Measurements from ENCODE around the gene NAALADL2.

Gene NAALADL2

GRCh38 chr3:174859114-174859735 lies at the start of gene NAALADL2:
NAALADL2 (plus strand) TSS chr3:174859334.
- Histone ChIP-seq H3K4me1 (ENCODE audit: insufficient read depth, low read length) (no peaks in the 10 kb centered on the region), H3K4me2 (ENCODE audit: insufficient read depth, low read length) (no peak within 1 kb of the TSS), H3K9me3 (ENCODE audit: insufficient read depth, low read length, severe bottlenecking) (no peaks in the 10 kb centered on the region), H3K79me2 (ENCODE audit: insufficient read depth, low read length) (no peaks in the 10 kb centered on the region), H3K36me3 (ENCODE audit: insufficient read depth, low read length) (no peaks in the 10 kb centered on the region), H3K27me3 (ENCODE audit: insufficient read depth, low read length, poor library complexity) (no peaks in the 10 kb centered on the region), H4K20me1 (ENCODE audit: insufficient read depth, low read length) (no peaks in the 10 kb centered on the region), H2AFZ (ENCODE audit: low read depth, low read length) (no peak within 1 kb of the TSS), H3K27ac (ENCODE audit: low read length) (no peak within 1 kb of the TSS), H3K4me3 (ENCODE audit: low read depth in 1 of 2, low read length in 2 of 2) (no peak within 1 kb of the TSS), H3K9ac (ENCODE audit: low read depth, low read length) (no peak within 1 kb of the TSS)
- no peak for TF ChIP-seq EZH2 (IDR thresholded peaks at IDR 0.05; ENCODE audit: borderline replicate concordance, low read depth, low read length, severe bottlenecking)
- TF ChIP-seq, protein P1, sequence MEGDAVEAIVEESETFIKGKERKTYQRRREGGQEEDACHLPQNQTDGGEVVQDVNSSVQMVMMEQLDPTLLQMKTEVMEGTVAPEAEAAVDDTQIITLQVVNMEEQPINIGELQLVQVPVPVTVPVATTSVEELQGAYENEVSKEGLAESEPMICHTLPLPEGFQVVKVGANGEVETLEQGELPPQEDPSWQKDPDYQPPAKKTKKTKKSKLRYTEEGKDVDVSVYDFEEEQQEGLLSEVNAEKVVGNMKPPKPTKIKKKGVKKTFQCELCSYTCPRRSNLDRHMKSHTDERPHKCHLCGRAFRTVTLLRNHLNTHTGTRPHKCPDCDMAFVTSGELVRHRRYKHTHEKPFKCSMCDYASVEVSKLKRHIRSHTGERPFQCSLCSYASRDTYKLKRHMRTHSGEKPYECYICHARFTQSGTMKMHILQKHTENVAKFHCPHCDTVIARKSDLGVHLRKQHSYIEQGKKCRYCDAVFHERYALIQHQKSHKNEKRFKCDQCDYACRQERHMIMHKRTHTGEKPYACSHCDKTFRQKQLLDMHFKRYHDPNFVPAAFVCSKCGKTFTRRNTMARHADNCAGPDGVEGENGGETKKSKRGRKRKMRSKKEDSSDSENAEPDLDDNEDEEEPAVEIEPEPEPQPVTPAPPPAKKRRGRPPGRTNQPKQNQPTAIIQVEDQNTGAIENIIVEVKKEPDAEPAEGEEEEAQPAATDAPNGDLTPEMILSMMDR (IDR thresholded peaks at IDR 0.05; ENCODE audit: borderline replicate concordance, extremely low read depth, low read length, poor library complexity, severe bottlenecking) = no peak
- DNase-seq = no peak
- ATAC-seq (ENCODE audit: insufficient read depth, low read depth) = no peak

DNA sequence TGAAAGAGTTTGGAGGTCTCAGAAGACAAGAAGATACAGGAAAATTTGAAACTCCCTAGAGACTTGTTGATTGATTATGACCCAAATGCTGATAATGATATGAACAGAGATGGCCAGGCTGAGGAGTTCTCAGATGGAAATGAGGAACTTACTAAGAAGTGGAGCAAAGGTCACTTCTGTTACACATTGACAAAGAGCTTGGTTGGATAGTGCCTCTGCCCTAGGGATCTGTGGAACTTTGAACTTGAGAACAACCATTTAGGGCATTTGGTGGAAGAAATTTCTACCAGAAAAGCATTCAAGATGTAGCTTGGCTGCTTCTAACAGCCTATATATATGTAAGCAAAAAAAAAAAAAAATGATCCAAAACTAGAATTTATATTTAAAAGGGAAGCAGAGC lies 48.9 kb upstream of the NAALADL2 start:
- H2AFZ ChIP-seq (ENCODE audit: low read depth, low read length) = no peak overlapping the region
- no peak overlapping the region for H3K9ac ChIP-seq (ENCODE audit: low read depth, low read length)
- no peak overlapping the region for H3K4me3 ChIP-seq (ENCODE audit: low read depth in 1 of 2, low read length in 2 of 2)
- TF ChIP-seq, protein P1 (IDR thresholded peaks at IDR 0.05; ENCODE audit: borderline replicate concordance, extremely low read depth, low read length, poor library complexity, severe bottlenecking) = no peak
- no peak for TF ChIP-seq EZH2 (IDR thresholded peaks at IDR 0.05; ENCODE audit: borderline replicate concordance, low read depth, low read length, severe bottlenecking)
- DNase-seq (no peak), ATAC-seq (ENCODE audit: insufficient read depth, low read depth) (no peak)
- no peak overlapping the region for H3K27ac ChIP-seq (ENCODE audit: low read length)
- no peaks in the 10 kb centered on the region for H3K79me2 ChIP-seq (ENCODE audit: insufficient read depth, low read length)
- H3K4me2 ChIP-seq (ENCODE audit: insufficient read depth, low read length) = no peak overlapping the region
- H4K20me1 ChIP-seq (ENCODE audit: insufficient read depth, low read length) = no peaks in the 10 kb centered on the region
- no peaks in the 10 kb centered on the region for H3K9me3 ChIP-seq (ENCODE audit: insufficient read depth, low read length, severe bottlenecking)
- H3K27me3 ChIP-seq (ENCODE audit: insufficient read depth, low read length, poor library complexity) = no peaks in the 10 kb centered on the region
- no peaks in the 10 kb centered on the region for H3K4me1 ChIP-seq (ENCODE audit: insufficient read depth, low read length)
- H3K36me3 ChIP-seq (ENCODE audit: insufficient read depth, low read length) = no peaks in the 10 kb centered on the region

GRCh38 chr3:174812172-174812862 lies 46.8 kb upstream of the NAALADL2 start:
- no peak for DNase-seq
- no peaks in the 10 kb centered on the region for H4K20me1 ChIP-seq (ENCODE audit: insufficient read depth, low read length)
- no peak overlapping the region for H3K27ac ChIP-seq (ENCODE audit: low read length)
- H3K4me1 ChIP-seq (ENCODE audit: insufficient read depth, low read length) = no peaks in the 10 kb centered on the region
- H3K36me3 ChIP-seq (ENCODE audit: insufficient read depth, low read length) = no peaks in the 10 kb centered on the region
- no peak overlapping the region for H3K4me3 ChIP-seq (ENCODE audit: low read depth in 1 of 2, low read length in 2 of 2)
- H3K9me3 ChIP-seq (ENCODE audit: insufficient read depth, low read length, severe bottlenecking) = no peaks in the 10 kb centered on the region
- TF ChIP-seq, protein P1 (IDR thresholded peaks at IDR 0.05; ENCODE audit: borderline replicate concordance, extremely low read depth, low read length, poor library complexity, severe bottlenecking) = no peak
- TF ChIP-seq EZH2 (IDR thresholded peaks at IDR 0.05; ENCODE audit: borderline replicate concordance, low read depth, low read length, severe bottlenecking) = no peak
- no peak overlapping the region for H3K9ac ChIP-seq (ENCODE audit: low read depth, low read length)
- no peaks in the 10 kb centered on the region for H3K27me3 ChIP-seq (ENCODE audit: insufficient read depth, low read length, poor library complexity)
- H2AFZ ChIP-seq (ENCODE audit: low read depth, low read length) = no peak overlapping the region
- no peak overlapping the region for H3K4me2 ChIP-seq (ENCODE audit: insufficient read depth, low read length)
- H3K79me2 ChIP-seq (ENCODE audit: insufficient read depth, low read length) = no peaks in the 10 kb centered on the region
- ATAC-seq (ENCODE audit: insufficient read depth, low read depth) = no peak

Measured in DND-41 (cell line).